Mesothelial cell of epicardium (in vitro differentiated cells): ENCODE data around the gene CMSS1. TPM values are rescaled to one million over a fixed set of nuclear protein-coding genes. Genes with fewer than 3 reads are reported as not detected.

ENCODE experiments used
- DNase-seq, 2 experiments: peaks; one replicate each; pipeline ENCODE4 v3.0.0; 2021; ENCODE audit warnings: low spot score in 2 of 2; ENCODE audit not compliant: unreplicated experiment in 2 of 2
- H3K27ac Mint-ChIP-seq: 2 replicates; pipeline ENCODE4 v1.8.0; 2021; ENCODE audit warnings: mixed read lengths
- H3K27me3 Mint-ChIP-seq: 2 replicates; pipeline ENCODE4 v1.8.0; 2021; ENCODE audit warnings: low read depth, mixed read lengths
- H3K36me3 Mint-ChIP-seq: 2 replicates; pipeline ENCODE4 v1.8.0; 2021; ENCODE audit warnings: mixed read lengths
- H3K4me1 Mint-ChIP-seq: 2 replicates; pipeline ENCODE4 v1.8.0; 2021; ENCODE audit warnings: mixed read lengths
- H3K4me3 Mint-ChIP-seq: 2 replicates; pipeline ENCODE4 v1.8.0; 2021; ENCODE audit warnings: mild to moderate bottlenecking, moderate library complexity, mixed read lengths
- H3K9me3 Mint-ChIP-seq: 2 replicates; pipeline ENCODE4 v1.8.0; 2021; ENCODE audit warnings: mixed read lengths
- CTCF ChIP-seq: fragments of 200-600 bp; sonication (generic); IDR thresholded peaks from one replicate; pipeline ENCODE4 v1.5.0; 2021; ENCODE audit warnings: antibody characterized with exemption; ENCODE audit not compliant: unreplicated experiment
- total RNA-seq: library from RNA; stranded (reverse); gene quantifications from 3 replicates; pipeline ENCODE4 v1.2.1, GENCODE V29; 2021

Gene CMSS1
- total RNA-seq, 1 donor from 2014 or later, result 30.0 TPM

GRCh38 chr3:99919694-99920093, 102.0 kb downstream of the CMSS1 start:
- TF ChIP-seq CTCF, result no peak
- H3K9me3 Mint-ChIP-seq, result no peaks in the 10 kb centered on the region
- no peak for DNase-seq
- no peak overlapping the region for H3K4me3 Mint-ChIP-seq
- peaks cover 9% of the 10 kb centered on the region for H3K4me1 Mint-ChIP-seq
- H3K36me3 Mint-ChIP-seq, result no peaks in the 10 kb centered on the region
- no peak overlapping the region for H3K27ac Mint-ChIP-seq
- no peaks in the 10 kb centered on the region for H3K27me3 Mint-ChIP-seq

GRCh38 chr3:99920481-99921376, 103.1 kb downstream of the CMSS1 start:
- Mint-ChIP-seq H3K36me3 (no peaks in the 10 kb centered on the region), H3K27me3 (no peaks in the 10 kb centered on the region), H3K9me3 (no peaks in the 10 kb centered on the region), H3K4me3 (no peak overlapping the region), H3K4me1 (peaks cover 12% of the 10 kb centered on the region), H3K27ac (peak overlapping the region; percentile 61)
- DNase-seq, result no peak
- TF ChIP-seq CTCF, result no peak

- TF ChIP-seq CTCF, result no peak
- Mint-ChIP-seq H3K4me3 (no peak overlapping the region), H3K27ac (no peak overlapping the region), H3K9me3 (no peaks in the 10 kb centered on the region), H3K4me1 (peaks cover 15% of the 10 kb centered on the region), H3K36me3 (no peaks in the 10 kb centered on the region), H3K27me3 (no peaks in the 10 kb centered on the region)
- no peak for DNase-seq
Observed at GRCh38 chr3:99921377-99921695, 103.7 kb downstream of the CMSS1 start.

- Mint-ChIP-seq H3K4me3 (no peak overlapping the region), H3K4me1 (peaks cover 15% of the 10 kb centered on the region), H3K36me3 (no peaks in the 10 kb centered on the region), H3K27ac (no peak overlapping the region), H3K27me3 (no peaks in the 10 kb centered on the region), H3K9me3 (no peaks in the 10 kb centered on the region)
- DNase-seq, result no peak
- TF ChIP-seq CTCF, result no peak
Observed at GRCh38 chr3:99921986-99922385, 104.3 kb downstream of the CMSS1 start.

GRCh38 chr3:99923873-99924272, 106.2 kb downstream of the CMSS1 start:
- Mint-ChIP-seq H3K27ac (no peak overlapping the region), H3K4me1 (peaks cover 15% of the 10 kb centered on the region), H3K4me3 (no peak overlapping the region), H3K9me3 (no peaks in the 10 kb centered on the region), H3K36me3 (no peaks in the 10 kb centered on the region), H3K27me3 (no peaks in the 10 kb centered on the region)
- no peak for TF ChIP-seq CTCF
- no peak for DNase-seq
